ENCODE results near the gene FBP1.

Gene FBP1

DNA sequence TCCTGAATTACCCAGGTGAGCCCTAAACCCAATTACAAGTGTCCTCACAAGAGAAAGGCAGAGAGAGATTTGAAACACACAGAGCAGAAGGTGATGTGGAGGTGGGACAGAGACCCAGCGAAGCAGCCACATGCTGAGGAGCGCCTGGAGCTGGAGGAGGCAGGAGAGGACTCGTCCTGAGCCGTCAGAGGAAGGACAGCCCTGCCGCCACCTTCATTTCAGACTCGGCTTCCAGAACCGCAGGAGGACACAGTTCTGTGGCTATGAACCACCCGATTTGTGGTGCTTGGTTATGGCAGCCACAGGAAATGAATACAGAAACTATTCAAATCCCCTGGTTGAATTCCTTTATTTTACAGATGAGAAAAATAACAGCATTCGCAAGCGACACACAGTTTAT is 16.4 kb upstream of the FBP1 start:
- DNase-seq, result no peak

DNA sequence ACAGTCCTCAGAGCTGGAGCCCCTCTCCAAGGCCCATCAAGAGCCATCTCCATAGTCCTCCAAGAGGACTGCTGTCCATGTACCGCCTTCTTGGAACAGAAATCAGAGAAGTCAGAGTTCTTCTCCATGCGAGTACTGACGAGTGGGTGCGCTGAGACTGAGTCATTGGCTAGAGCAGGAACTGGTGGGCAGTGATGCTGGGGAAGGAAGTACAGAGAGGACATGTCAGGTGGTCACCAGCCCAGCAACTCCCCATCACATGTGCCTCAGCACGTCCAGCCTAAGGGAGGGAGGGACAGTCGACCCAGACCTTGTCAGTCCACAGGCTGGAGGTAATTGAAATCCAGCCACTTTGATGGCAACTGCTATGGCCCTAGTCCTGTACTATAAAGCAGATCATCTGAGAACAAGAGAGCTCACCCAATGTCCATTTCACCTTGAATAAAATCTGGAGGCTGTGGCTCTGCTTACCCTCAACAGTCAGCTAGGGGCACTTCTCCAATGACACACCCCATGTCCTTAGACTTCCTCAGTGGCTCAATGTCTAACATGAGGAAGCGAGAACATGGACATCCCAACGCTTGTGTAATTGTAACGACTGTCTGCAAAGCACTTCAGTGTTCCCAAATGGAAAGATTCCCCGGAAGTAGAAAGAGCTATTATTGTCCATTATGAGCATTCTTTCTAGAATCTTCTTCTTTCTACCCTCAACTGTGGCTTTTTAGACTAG is 15.0 kb upstream of the FBP1 start:
- no peak for DNase-seq

DNA sequence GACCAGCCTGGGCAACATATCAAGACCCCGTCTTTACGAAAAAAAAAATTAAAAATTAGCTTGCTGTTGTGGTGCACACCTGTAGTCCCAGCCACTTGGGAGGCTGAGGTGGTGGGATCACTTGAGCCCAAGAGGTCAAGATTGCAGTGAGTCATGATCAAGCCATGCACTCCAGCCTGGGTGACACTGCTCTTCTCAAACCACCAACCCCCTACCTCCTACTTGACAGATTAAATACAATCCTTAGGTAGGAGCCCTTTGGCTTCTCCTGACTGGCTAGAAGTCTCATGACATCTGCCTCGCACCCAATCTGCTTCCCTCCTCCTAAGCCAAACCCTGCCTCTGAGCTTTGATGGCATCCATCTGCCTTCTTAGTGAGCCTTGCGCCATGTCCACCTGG is 11.6 kb upstream of the FBP1 start:
- no peak for DNase-seq

GRCh38 chr9:94649100-94649819 is 9.9 kb upstream of the FBP1 start:
- no peak for DNase-seq

DNA sequence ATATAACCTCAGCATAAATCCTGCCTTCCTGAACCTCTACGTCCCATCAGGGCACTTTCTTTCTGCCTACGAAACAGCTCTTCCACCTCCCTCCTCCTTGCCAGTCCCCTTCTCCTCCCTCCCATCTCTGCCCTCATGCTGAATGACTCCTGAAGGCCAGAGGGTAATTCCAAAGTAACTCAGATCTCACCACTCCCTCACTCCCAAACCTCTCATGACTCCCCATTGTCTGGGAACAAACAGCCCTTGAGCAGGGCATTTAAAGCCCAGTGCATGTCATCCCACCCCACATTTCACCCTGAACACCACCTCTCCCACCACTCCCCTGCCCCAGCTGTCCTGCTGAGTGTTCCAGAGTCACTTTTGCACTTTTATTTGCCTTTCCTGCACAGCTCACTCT is 8.9 kb upstream of the FBP1 start:
- DNase-seq, result no peak

- DNase-seq, result no peak
Observed at GRCh38 chr9:94645901-94646300, 6.6 kb upstream of the FBP1 start.

- DNase-seq, result no peak
Observed at GRCh38 chr9:94644543-94644942, 5.2 kb upstream of the FBP1 start.

- no peak for DNase-seq
Observed at GRCh38 chr9:94643741-94644140, 4.4 kb upstream of the FBP1 start.

- DNase-seq, result no peak
Observed at GRCh38 chr9:94643176-94643575, 3.9 kb upstream of the FBP1 start.

- no peak for DNase-seq
Observed at GRCh38 chr9:94642501-94642900, 3.2 kb upstream of the FBP1 start.

DNA sequence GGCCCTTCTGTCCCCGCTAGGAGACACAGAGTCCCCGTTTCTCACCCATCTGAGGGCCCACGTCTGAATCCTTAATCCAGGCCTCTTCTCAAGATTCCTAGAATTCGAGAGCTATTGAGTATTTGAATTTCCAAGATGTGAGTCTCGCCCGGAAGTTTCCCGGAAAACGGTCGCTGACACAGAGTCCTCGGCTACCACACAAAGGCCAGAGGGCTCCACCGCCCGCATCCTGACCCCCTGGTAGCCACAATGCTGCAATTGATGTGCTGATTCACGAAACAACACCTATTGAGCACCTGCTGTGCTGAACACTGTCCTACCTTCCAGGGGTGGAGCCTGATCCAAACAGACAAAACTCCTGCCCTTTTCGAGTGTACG is 670 bp upstream of the FBP1 start:
- no peak for DNase-seq

DNA sequence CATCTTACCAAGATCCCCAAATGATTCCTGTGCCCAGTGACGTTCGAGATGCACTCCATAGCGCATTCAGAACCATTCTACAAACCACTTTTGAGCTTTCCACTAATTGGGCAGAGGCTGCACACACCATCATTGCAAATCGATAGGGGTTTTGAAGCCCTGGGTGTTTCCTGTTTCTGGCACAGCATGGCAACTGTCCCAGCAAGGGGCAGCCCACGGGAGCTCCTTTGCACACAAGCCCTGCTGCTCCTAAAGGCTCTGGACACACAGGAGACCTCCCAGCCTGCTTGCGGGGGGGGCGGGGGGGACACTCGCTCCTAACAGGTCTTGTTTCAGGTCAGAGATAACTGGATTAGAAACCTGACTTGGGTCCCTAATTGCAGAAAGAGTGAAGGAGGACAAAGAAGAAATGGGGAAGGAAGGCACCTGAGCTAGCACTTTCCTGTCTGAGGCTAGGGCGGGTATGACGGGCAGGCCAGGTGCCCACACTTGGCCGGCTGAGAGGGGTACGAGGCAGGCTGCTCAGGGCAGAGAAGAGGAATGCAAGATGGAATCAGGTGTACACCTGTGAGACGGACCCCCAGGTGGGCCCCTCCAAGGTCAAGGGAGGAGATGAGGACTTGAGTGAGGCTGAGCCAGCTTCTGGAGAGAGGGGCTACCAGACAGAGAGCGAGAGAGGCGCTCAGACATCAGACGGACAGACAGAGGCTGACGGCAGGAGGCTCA is 820 bp downstream of the FBP1 start:
- DNase-seq, result no peak

- no peak for DNase-seq
Observed at GRCh38 chr9:94632737-94633136, 6.6 kb downstream of the FBP1 start.

DNA sequence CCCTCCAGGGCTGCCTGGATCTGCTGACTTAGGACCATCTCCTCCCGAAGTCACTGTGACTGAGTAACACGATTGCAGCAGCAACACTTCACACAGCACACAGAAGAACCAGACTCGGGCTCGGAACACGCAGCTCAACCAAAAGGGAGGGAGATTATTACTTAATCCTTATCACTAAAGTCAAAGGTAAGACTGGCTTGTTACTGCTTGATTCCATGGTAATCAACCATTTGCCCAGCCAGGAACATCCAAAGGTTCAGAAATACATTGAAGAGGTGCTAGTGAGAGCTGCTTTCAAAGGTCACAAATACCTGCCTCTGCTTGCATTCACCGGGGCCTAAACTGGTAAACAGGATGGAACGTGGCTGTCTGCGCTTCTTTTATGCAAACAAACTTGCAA is 7.7 kb downstream of the FBP1 start:
- DNase-seq, result no peak

DNA sequence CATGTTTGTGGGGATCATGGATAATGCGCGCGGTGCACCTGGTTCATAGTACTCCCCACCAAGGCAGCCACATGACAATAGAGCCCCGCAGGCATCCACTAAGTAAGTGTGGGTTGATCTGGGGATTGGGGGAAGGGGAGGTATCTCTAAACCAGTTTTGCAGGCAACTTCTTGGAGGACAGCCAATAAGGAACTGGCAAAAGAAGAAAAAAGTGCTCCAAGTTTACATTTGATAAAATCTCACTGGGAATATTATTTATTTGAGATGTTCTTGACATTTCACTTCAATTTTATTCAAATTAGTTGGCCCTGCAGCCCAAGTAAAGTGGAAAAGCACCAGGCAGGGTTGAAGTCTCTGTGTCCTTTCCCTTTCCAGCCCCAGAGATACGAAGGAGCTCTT is 8.5 kb downstream of the FBP1 start:
- no peak for DNase-seq

DNA sequence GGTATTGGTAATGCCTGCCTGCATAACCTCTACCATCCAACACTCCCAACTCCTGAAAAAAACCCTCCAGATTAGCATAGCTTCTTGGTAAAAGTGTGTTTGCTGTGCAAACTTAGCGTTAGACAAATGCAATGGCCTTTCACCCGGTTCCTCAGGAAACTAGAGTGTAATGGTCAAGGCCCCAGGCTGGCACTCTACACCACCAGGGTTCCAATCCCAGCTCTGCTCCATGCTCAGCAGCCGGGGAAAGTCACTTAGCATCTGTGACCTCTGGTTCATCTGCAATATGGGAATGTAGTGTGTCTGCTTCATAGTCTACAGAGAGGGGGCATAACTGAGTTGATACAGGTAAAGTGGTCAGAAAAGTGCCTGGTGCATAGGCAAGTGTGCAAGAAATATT is 9.0 kb downstream of the FBP1 start:
- no peak for DNase-seq

- DNase-seq, result no peak
Observed at GRCh38 chr9:94627287-94627686, 12.0 kb downstream of the FBP1 start.

- DNase-seq, result no peak
Observed at GRCh38 chr9:94625835-94626234, 13.5 kb downstream of the FBP1 start.

DNA sequence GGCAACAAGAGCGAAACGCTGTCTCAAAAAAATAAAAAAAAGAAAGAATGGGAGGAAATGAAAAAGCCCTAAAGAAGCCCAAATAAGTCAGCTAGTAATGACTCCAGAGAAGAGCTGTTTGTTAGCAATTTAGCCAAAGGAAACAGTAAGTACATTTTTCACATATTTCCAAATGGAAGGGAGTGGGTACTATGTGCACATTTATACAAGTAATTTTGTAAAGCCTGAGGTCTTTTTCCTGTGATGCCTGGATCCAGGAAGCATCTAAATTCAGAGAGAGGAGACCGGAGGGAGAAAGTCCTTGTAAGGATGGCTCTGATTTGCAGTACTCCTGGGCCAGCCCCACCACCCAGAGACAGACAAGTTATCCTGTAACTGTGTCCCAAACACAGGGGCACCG is 14.7 kb downstream of the FBP1 start:
- no peak for DNase-seq

DNA sequence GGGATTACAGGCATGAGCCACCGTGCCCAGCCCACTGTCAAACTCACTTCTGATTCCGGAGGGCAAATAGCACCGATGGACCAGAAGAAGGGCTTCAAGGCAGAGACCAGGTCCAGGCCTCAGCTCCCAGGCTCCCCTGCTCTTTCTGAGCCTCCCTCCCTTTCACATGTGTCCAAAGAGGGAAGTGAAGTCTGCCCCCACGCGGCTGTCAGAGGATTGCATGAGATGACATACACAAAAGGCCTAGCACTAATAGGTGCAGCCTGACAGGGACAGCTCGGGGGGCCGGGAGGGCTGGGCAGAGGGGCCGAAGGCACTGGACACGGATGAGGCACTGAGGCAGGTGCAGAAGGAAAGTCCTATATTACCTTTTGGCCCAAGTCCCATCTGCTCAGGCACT is 16.1 kb downstream of the FBP1 start:
- DNase-seq, result no peak

DNA sequence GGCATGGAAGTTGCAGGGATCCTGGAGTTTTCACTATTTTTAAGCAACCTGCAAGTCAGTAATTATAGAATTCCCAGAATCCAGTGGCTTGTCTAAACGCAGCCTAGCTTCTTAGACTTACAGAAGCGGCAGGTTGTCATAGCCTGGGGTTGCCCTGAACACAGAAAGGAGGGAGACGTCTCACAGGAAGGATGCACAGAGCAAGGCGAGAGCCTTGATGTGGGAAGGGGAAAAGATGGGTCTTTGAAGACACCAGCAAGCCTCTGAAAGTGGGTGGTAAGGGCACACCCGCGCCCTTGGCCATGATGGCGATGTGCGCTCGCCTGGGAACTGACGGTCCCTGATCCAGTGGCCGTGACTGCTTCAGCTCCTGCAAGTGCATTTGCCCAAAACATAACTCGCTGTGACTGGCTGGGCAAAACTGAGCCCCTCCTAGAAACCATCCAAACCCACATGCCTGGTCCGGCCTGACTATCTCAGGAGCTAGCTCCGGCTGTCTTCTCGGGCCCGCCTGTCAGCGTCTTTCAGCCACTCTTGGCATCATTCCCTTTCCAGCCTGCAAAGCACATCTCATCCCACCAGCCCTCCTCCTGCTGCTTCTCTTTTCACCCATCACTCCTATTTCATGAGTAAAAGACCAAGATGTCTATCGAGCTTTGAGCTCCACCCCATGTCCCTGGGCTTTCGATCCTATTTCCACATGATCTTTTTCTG is 17.1 kb downstream of the FBP1 start:
- no peak for DNase-seq

- DNase-seq, result no peak
Observed at GRCh38 chr9:94619026-94619425, 20.3 kb downstream of the FBP1 start.

DNA sequence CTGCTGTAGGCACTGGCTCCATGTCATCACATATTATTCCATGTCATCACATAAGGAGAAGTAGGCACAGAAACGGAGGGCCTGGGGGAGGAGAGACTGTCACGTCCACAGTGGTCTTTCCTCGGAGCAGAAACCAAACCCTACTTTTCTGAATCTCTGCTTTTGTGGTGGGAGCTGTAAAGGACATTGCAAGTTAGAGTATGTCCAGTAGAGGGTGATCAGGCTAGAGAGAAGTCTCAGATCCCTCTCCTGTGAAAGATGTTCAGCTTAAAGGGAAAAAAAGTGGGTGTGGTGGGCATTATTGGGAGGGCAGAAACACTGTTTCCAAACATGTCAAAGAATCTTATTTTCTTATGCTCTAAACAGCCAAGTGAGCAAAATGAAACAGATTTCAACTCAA is 26.3 kb downstream of the FBP1 start:
- no peak for DNase-seq

GRCh38 chr9:94612071-94612470 is 27.2 kb downstream of the FBP1 start:
- DNase-seq, result no peak
